ENCODE data around the gene SIGLEC5.
"Not testable (repeated sequence)": the region's sequence is repeated elsewhere in the genome, so short reads cannot be mapped to it uniquely, and the experiment has no call there.

The SIGLEC5 gene

GRCh38 chr19:51630315-51630714, at the start of gene SIGLEC5:
Gene SIGLEC5 (minus strand): TSS chr19:51630401. CDS start chr19:51630335, 66 bp downstream.
- not testable (repeated sequence) for DNase-seq

- no peak for DNase-seq
Observed at GRCh38 chr19:51676566-51677083, 46.4 kb upstream of the SIGLEC5 start.

GRCh38 chr19:51675911-51676565, 45.8 kb upstream of the SIGLEC5 start:
- not testable (repeated sequence) for DNase-seq

- no peak for DNase-seq
Observed at GRCh38 chr19:51668216-51668615, 38.0 kb upstream of the SIGLEC5 start.

GRCh38 chr19:51664997-51665396, 34.8 kb upstream of the SIGLEC5 start:
- DNase-seq, result no peak

- no peak for DNase-seq
Observed at GRCh38 chr19:51664131-51664530, 33.9 kb upstream of the SIGLEC5 start.

GRCh38 chr19:51663650-51664049, 33.4 kb upstream of the SIGLEC5 start:
- DNase-seq, result no peak

- no peak for DNase-seq
Observed at GRCh38 chr19:51660975-51661600, 30.9 kb upstream of the SIGLEC5 start.

- DNase-seq, result no peak
Observed at GRCh38 chr19:51654783-51655182, 24.6 kb upstream of the SIGLEC5 start.

GRCh38 chr19:51653162-51653561, 23.0 kb upstream of the SIGLEC5 start:
- no peak for DNase-seq

- DNase-seq, result no peak
Observed at GRCh38 chr19:51652266-51652665, 22.1 kb upstream of the SIGLEC5 start.

- no peak for DNase-seq
Observed at GRCh38 chr19:51651216-51651846, 21.1 kb upstream of the SIGLEC5 start.

GRCh38 chr19:51647318-51647717, 17.1 kb upstream of the SIGLEC5 start:
- DNase-seq, result no peak

- DNase-seq, result not testable (repeated sequence)
Observed at GRCh38 chr19:51646730-51647129, 16.5 kb upstream of the SIGLEC5 start, which contains the start of gene SIGLEC14. Gene SIGLEC14 (minus strand): TSS chr19:51646825. CDS start chr19:51646759, 66 bp downstream.

GRCh38 chr19:51644636-51645271, 14.6 kb upstream of the SIGLEC5 start:
- no peak for DNase-seq

- DNase-seq, result no peak
Observed at GRCh38 chr19:51641648-51642047, 11.4 kb upstream of the SIGLEC5 start.

- DNase-seq, result no peak
Observed at GRCh38 chr19:51640386-51640785, 10.2 kb upstream of the SIGLEC5 start.

- DNase-seq, result no peak
Observed at GRCh38 chr19:51639916-51640315, 9.7 kb upstream of the SIGLEC5 start.

- DNase-seq, result no peak
Observed at GRCh38 chr19:51637362-51637978, 7.3 kb upstream of the SIGLEC5 start.

- no peak for DNase-seq
Observed at GRCh38 chr19:51632126-51632525, 1.9 kb upstream of the SIGLEC5 start.

- no peak for DNase-seq
Observed at GRCh38 chr19:51628153-51628939, 1.9 kb downstream of the SIGLEC5 start.

Measured in NCI-H510A treated with DMSO at 0.1 percent for 48 hours (cell line).